T-helper 2 cell treated with Interferon-gamma antibody and Interleukin-4, amounts not matched to agents 100 ng/mL and 5 ng/mL, for 36 hours (primary cell): ENCODE results near the gene NIPA2. TPM values are rescaled to one million over a fixed set of nuclear protein-coding genes. Genes with fewer than 3 reads are reported as not detected.

Experiments
- intact Hi-C: fragments of 100-400 bp; cut with micrococcal nuclease; formaldehyde crosslinking; loops from one replicate; pipeline ENCODE4 v1.15.1; 2023
- total RNA-seq: library from RNA; stranded (reverse); gene quantifications from 2 replicates; pipeline ENCODE4 v1.2.3, GENCODE V29; 2022

The NIPA2 gene
- total RNA-seq, 1 donor from 2014 or later, result 48.0 TPM

GRCh38 chr15:22831473-22831872 is 7.0 kb upstream of the NIPA2 start:
- intact Hi-C loops, result no loop called here

- intact Hi-C loops, result no loop called here
Observed at GRCh38 chr15:22839046-22839695, 705 bp downstream of the NIPA2 start.

GRCh38 chr15:22844421-22845288 is 6.2 kb downstream of the NIPA2 start:
- intact Hi-C loops, result no loop called here

- intact Hi-C loops, result no loop called here
Observed at GRCh38 chr15:22845289-22845900, 6.9 kb downstream of the NIPA2 start.

- intact Hi-C loops, result no loop called here
Observed at GRCh38 chr15:22846073-22846472, 7.6 kb downstream of the NIPA2 start.

GRCh38 chr15:22850055-22850454 is 11.6 kb downstream of the NIPA2 start:
- intact Hi-C loops, result no loop called here

- intact Hi-C loops, result no loop called here
Observed at GRCh38 chr15:22851513-22851912, 13.0 kb downstream of the NIPA2 start.

GRCh38 chr15:22855791-22856190 is 17.3 kb downstream of the NIPA2 start:
- intact Hi-C loops, result no loop called here

GRCh38 chr15:22856659-22857058 is 18.2 kb downstream of the NIPA2 start:
- intact Hi-C loops, result no loop called here

- intact Hi-C loops, result no loop called here
Observed at GRCh38 chr15:22861161-22861560, 22.7 kb downstream of the NIPA2 start.

GRCh38 chr15:22863356-22863755 is 24.9 kb downstream of the NIPA2 start:
- intact Hi-C loops, result no loop called here

GRCh38 chr15:22866079-22866478 is 27.6 kb downstream of the NIPA2 start:
- intact Hi-C loops, result no loop called here

GRCh38 chr15:22867886-22868285 is 29.4 kb downstream of the NIPA2 start:
- intact Hi-C loops, result no loop called here

GRCh38 chr15:22868495-22868894 is 30.0 kb downstream of the NIPA2 start:
- intact Hi-C loops, result no loop called here

GRCh38 chr15:22868928-22869327 is 30.5 kb downstream of the NIPA2 start:
- intact Hi-C loops, result no loop called here

GRCh38 chr15:22869856-22870255 is 31.4 kb downstream of the NIPA2 start:
- intact Hi-C loops, result no loop called here

GRCh38 chr15:22870865-22871264 is 32.4 kb downstream of the NIPA2 start:
- intact Hi-C loops, result no loop called here

- intact Hi-C loops, result no loop called here
Observed at GRCh38 chr15:22871481-22872086, 33.1 kb downstream of the NIPA2 start.

GRCh38 chr15:22872936-22873701 is 34.7 kb downstream of the NIPA2 start:
- intact Hi-C loops, result no loop called here

GRCh38 chr15:22873841-22874240 is 35.4 kb downstream of the NIPA2 start:
- intact Hi-C loops, result no loop called here

- intact Hi-C loops, result no loop called here
Observed at GRCh38 chr15:22874256-22874655, 35.8 kb downstream of the NIPA2 start.
